Spinal cord (tissue), 10 donors: ENCODE data around the gene PRDX3. TPM values are rescaled to one million over a fixed set of nuclear protein-coding genes. Genes with fewer than 3 reads are reported as not detected.

ENCODE experiments used
- DNase-seq, 6 donors: peaks; one replicate each; pipeline versions ENCODE4 v3.0.0 to v3.0.0-alpha.2; 2013 to 2015; ENCODE audit warnings: low spot score in 6 of 6, low read depth in 4 of 6
- H3K27ac ChIP-seq: one replicate; pipeline ENCODE4 v1.5.1; 2013; ENCODE audit warnings: low read depth, low read length, control low read depth
- H3K27me3 ChIP-seq: one replicate; pipeline ENCODE4 v1.6.1; 2013; ENCODE audit warnings: low read length; ENCODE audit not compliant: control insufficient read depth, insufficient read depth
- H3K36me3 ChIP-seq: one replicate; pipeline ENCODE4 v1.6.1; 2013; ENCODE audit warnings: low read length; ENCODE audit not compliant: control insufficient read depth, insufficient read depth
- H3K4me1 ChIP-seq: one replicate; pipeline ENCODE4 v1.6.1; 2013; ENCODE audit warnings: low read length; ENCODE audit not compliant: control insufficient read depth, insufficient read depth
- H3K4me3 ChIP-seq: one replicate; pipeline ENCODE4 v1.5.1; 2013; ENCODE audit warnings: low read depth, low read length, control low read depth
- H3K9me3 ChIP-seq: one replicate; pipeline ENCODE4 v1.6.1; 2013; ENCODE audit warnings: low read length; ENCODE audit not compliant: control insufficient read depth, insufficient read depth
- WGBS: methylation state at CpG from one replicate; pipeline ENCODE4 v1.1.5; 2013; ENCODE audit warnings: missing lambda C conversion rate; ENCODE audit not compliant: insufficient coverage; 5-methylcytosine and 5-hydroxymethylcytosine counted together
- polyA plus RNA-seq, 2 donors: library from polyadenylated mRNA; unstranded; fragments of 120-200 nt; gene quantifications; one replicate each; pipeline ENCODE4 v1.2.1, GENCODE V29; 2013; ENCODE audit not compliant: insufficient read length in 2 of 2
- small RNA-seq: library from RNA; depleted of rRNA; stranded (forward); fragments of <200 nt; gene quantifications from one replicate; pipeline ENCODE3, GENCODE V24; 2014; ENCODE audit warnings: low replicate concordance
- total RNA-seq, 2 donors: library from RNA; depleted of rRNA in 1 of 2; stranded (reverse); fragments of 120-200 nt in 1 of 2; fragments of >200 nt in 1 of 2; gene quantifications; one replicate each; pipeline versions ENCODE4 v1.2.3 to v1.2.4, GENCODE V29; 2013 to 2014
- donor health status: healthy.

PRDX3 gene
- total and polyA plus RNA-seq, 4 donors, result 144 to 197 (median 168) TPM

DNA sequence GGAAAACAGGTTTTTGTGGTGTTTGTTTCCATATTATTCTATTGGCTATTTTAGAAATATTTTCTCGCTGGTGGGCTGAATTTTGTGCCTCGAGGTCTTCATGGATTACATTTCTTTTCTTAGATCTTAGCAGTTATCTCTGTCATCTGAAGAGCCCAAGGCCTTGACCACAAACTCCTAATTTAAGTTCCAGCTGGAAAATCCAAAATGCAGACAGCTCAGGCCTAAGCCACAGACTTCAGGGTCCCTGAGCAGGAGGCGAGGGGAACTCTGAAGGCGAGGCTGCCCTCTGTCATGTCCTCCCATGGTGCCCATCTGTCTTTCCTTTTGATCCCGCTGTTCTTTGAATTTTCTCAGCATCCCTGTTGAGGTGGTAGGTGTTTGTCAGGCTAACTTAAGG lies 60.4 kb downstream of the PRDX3 start:
- Histone ChIP-seq H3K9me3 (no peaks in the 10 kb centered on the region), H3K27me3 (no peaks in the 10 kb centered on the region), H3K36me3 (peaks cover 55% of the 10 kb centered on the region), H3K4me3 (no peak overlapping the region), H3K27ac (no peak overlapping the region), H3K4me1 (no peaks in the 10 kb centered on the region)
- 95% methylated on average over 3 of the region's 5 CpGs for WGBS
- no peak for DNase-seq

Small RNAs within 50 kb of the gene (small RNA-seq; reads per million reads assigned to genes)
- not detected for gene RN7SL749P

Other genes with a start within 250 kb of the PRDX3 start
- 1 to 10 TPM; 6.3 to 9.3 TPM for gene NANOS1, start 149.1 kb downstream of the PRDX3 start, total RNA-seq
- 10 to 100 TPM; 20.5 to 24.3 TPM for gene NANOS1, start 149.1 kb downstream of the PRDX3 start, polyA plus RNA-seq
- gene EIF3A, start 98.0 kb downstream of the PRDX3 start, total RNA-seq, result 10 to 100 TPM; 77.1 to 80.4 TPM
- 100 to 1,000 TPM in 1 of 2 donors, 10 to 100 TPM in 1; 91.5 to 111 TPM for gene EIF3A, start 98.0 kb downstream of the PRDX3 start, polyA plus RNA-seq
- 10 to 100 TPM; 51.3 to 55.2 TPM for gene DENND10, start 74.7 kb downstream of the PRDX3 start, total RNA-seq
- gene DENND10, start 74.7 kb downstream of the PRDX3 start, polyA plus RNA-seq, result 10 to 100 TPM; 47.4 to 61.3 TPM
- 10 to 100 TPM; 17.5 to 20.2 TPM for gene SFXN4, start 13.1 kb downstream of the PRDX3 start, total RNA-seq
- gene SFXN4, start 13.1 kb downstream of the PRDX3 start, polyA plus RNA-seq, result 10 to 100 TPM; 30.6 to 36.5 TPM
- 10 to 100 TPM; 15.6 to 27.1 TPM for gene GRK5, start 28.8 kb upstream of the PRDX3 start, total RNA-seq
- 10 to 100 TPM; 24.2 to 29.5 TPM for gene GRK5, start 28.8 kb upstream of the PRDX3 start, polyA plus RNA-seq